GM23338 (cell line): ENCODE data around the gene APBA2. TPM values are rescaled to one million over a fixed set of nuclear protein-coding genes. Genes with fewer than 3 reads are reported as not detected.

Source experiments
- ATAC-seq: fragments of 200-7000 bp; cut with Tn5 transposase; 3 replicates; pipeline ENCODE4 v1.9.1; 2020
- DNase-seq: peaks from one replicate; pipeline ENCODE4 v3.0.0-alpha.2; 2015; ENCODE audit warnings: low spot score
- H2AFZ ChIP-seq: fragments of 200-600 bp; sonication (generic); 2 replicates; pipeline ENCODE4 v1.8.0; 2016; ENCODE audit warnings: antibody characterized with exemption, mild to moderate bottlenecking, moderate library complexity
- H3F3A ChIP-seq: fragments of 200-600 bp; sonication (generic); replicated peaks from 2 replicates; pipeline ENCODE4 v1.8.0; 2017; ENCODE audit warnings: antibody characterized with exemption, mixed run types, low read depth
- H3K27ac ChIP-seq: fragments of 200-600 bp; sonication (generic); 2 replicates; pipeline ENCODE4 v1.6.1; 2016; ENCODE audit warnings: low read depth
- H3K27me3 ChIP-seq: fragments of 200-600 bp; sonication (generic); 2 replicates; pipeline ENCODE4 v1.8.0; 2016; ENCODE audit warnings: mild to moderate bottlenecking, mixed run types, moderate library complexity; ENCODE audit not compliant: insufficient read depth
- H3K36me3 ChIP-seq: fragments of 200-600 bp; sonication (generic); 2 replicates; pipeline ENCODE4 v1.8.0; 2016; ENCODE audit warnings: mild to moderate bottlenecking; ENCODE audit not compliant: insufficient read depth
- H3K4me1 ChIP-seq: fragments of 200-600 bp; sonication (generic); 2 replicates; pipeline ENCODE4 v1.8.0; 2016; ENCODE audit warnings: mild to moderate bottlenecking, moderate library complexity; ENCODE audit not compliant: insufficient read depth
- H3K4me2 ChIP-seq: fragments of 200-600 bp; sonication (generic); 2 replicates; pipeline ENCODE4 v1.7.1; 2017; ENCODE audit warnings: mixed run types
- H3K4me3 ChIP-seq: fragments of 200-600 bp; sonication (generic); 2 replicates; pipeline ENCODE4 v1.6.1; 2016; ENCODE audit warnings: mixed run types
- H3K79me2 ChIP-seq: fragments of 200-600 bp; sonication (generic); replicated peaks from 2 replicates; pipeline ENCODE4 v1.8.0; 2017; ENCODE audit warnings: mild to moderate bottlenecking; ENCODE audit not compliant: insufficient read depth
- H3K9me2 ChIP-seq: fragments of 200-600 bp; sonication (generic); 2 replicates; pipeline ENCODE4 v1.8.0; 2017; ENCODE audit not compliant: insufficient read depth
- H4K20me1 ChIP-seq: fragments of 200-600 bp; sonication (generic); replicated peaks from 2 replicates; pipeline ENCODE4 v1.8.0; 2017; ENCODE audit warnings: mild to moderate bottlenecking; ENCODE audit not compliant: insufficient read depth
- H3K27ac Mint-ChIP-seq: 2 replicates; pipeline ENCODE4 v1.8.0; 2020; ENCODE audit warnings: inconsistent platforms, mild to moderate bottlenecking, moderate library complexity, mixed read lengths
- H3K27me3 Mint-ChIP-seq: 3 replicates; pipeline ENCODE4 v1.8.0; 2022; ENCODE audit warnings: low read depth, mild to moderate bottlenecking, moderate library complexity, mixed read lengths, inconsistent platforms; ENCODE audit not compliant: insufficient read depth, poor library complexity
- H3K36me3 Mint-ChIP-seq: 3 replicates; pipeline ENCODE4 v1.8.0; 2021; ENCODE audit warnings: low read depth, mild to moderate bottlenecking, inconsistent platforms, moderate library complexity, mixed read lengths
- H3K4me1 Mint-ChIP-seq: 3 replicates; pipeline ENCODE4 v1.8.0; 2020; ENCODE audit warnings: mild to moderate bottlenecking, inconsistent platforms, mixed read lengths
- H3K4me3 Mint-ChIP-seq: 3 replicates; pipeline ENCODE4 v1.8.0; 2021; ENCODE audit warnings: moderate library complexity, mild to moderate bottlenecking, inconsistent platforms, mixed read lengths
- H3K9me3 Mint-ChIP-seq: 3 replicates; pipeline ENCODE4 v1.8.0; 2020; ENCODE audit warnings: moderate library complexity, mild to moderate bottlenecking, inconsistent platforms, mixed read lengths
- CREB1 ChIP-seq: fragments of 250-450 bp; sonication (Bioruptor Pico); IDR thresholded peaks from 2 replicates; pipeline ENCODE4 v1.5.0; 2020; ENCODE audit warnings: low read depth, mild to moderate bottlenecking, moderate library complexity
- EZH2 ChIP-seq: fragments of 200-600 bp; sonication (generic); IDR thresholded peaks from one replicate; pipeline ENCODE4 v1.8.0; 2017; ENCODE audit warnings: antibody characterized with exemption, mild to moderate bottlenecking, low read depth; ENCODE audit not compliant: unreplicated experiment
- EZH2phosphoT487 ChIP-seq: fragments of 200-600 bp; sonication (generic); IDR thresholded peaks from one replicate; pipeline ENCODE4 v1.8.1; 2018; ENCODE audit warnings: antibody characterized with exemption; ENCODE audit not compliant: unreplicated experiment
- JUNB ChIP-seq: IDR thresholded peaks from one replicate; pipeline ENCODE4 v1.6.1; 2016; ENCODE audit warnings: antibody characterized with exemption; ENCODE audit not compliant: unreplicated experiment
- NANOG ChIP-seq: IDR thresholded peaks from 2 replicates; pipeline ENCODE4 v1.6.1; 2016; ENCODE audit warnings: antibody characterized with exemption, borderline replicate concordance
- POLR2AphosphoS5 ChIP-seq: IDR thresholded peaks from 2 replicates; pipeline ENCODE4 v1.6.1; 2016; ENCODE audit warnings: antibody characterized with exemption, low read depth
- STAT1 ChIP-seq: IDR thresholded peaks from one replicate; pipeline ENCODE4 v1.6.1; 2016; ENCODE audit warnings: antibody characterized with exemption; ENCODE audit not compliant: unreplicated experiment
- ZNF114 ChIP-seq: fragments of 250-450 bp; sonication (Bioruptor Pico); IDR thresholded peaks from 2 replicates; pipeline ENCODE4 v1.5.0; 2020; ENCODE audit warnings: mild to moderate bottlenecking, moderate library complexity
- ZNF331 ChIP-seq: fragments of 250-450 bp; sonication (Bioruptor Pico); IDR thresholded peaks from 2 replicates; pipeline ENCODE4 v1.5.0; 2020; ENCODE audit warnings: low read depth, mild to moderate bottlenecking, moderate library complexity
- polyA plus RNA-seq: library from polyadenylated mRNA; unstranded; fragments of >200 nt; fragmentation: Nextera tagmentation; extraction: Ambion mirVana; gene quantifications from 2 replicates; pipeline ENCODE4 v1.2.1, GENCODE V29; 2016
- total RNA-seq: library from RNA; depleted of rRNA; stranded (reverse); fragments of >200 nt; shearing (Covaris generic); gene quantifications from 2 replicates; pipeline ENCODE4 v1.2.3, GENCODE V29; 2014
- TF ChIP-seq, protein P1 (sequence below), 2 experiments: fragments of 200-600 bp in 1 of 2; sonication (generic) in 1 of 2; conservative IDR thresholded peaks; 2 replicates each; pipeline versions ENCODE4 v1.5.1 to v1.6.1; 2016 to 2017; ENCODE audit warnings: antibody characterized with exemption in 2 of 2, low read depth in 2 of 2, mild to moderate bottlenecking in 2 of 2, moderate library complexity in 1 of 2
- TF ChIP-seq, protein P2 (sequence below): IDR thresholded peaks from 2 replicates; pipeline ENCODE4 v1.6.1; 2016; ENCODE audit warnings: antibody characterized with exemption
- TF ChIP-seq, protein P3 (sequence below): IDR thresholded peaks from one replicate; pipeline ENCODE4 v1.6.1; 2018; ENCODE audit warnings: antibody characterized with exemption; ENCODE audit not compliant: unreplicated experiment
- TF ChIP-seq, protein P4 (sequence below): fragments of 250-450 bp; sonication (Bioruptor Pico); IDR thresholded peaks from 2 replicates; pipeline ENCODE4 v1.5.0; 2020; ENCODE audit warnings: mild to moderate bottlenecking, moderate library complexity

Gene APBA2
- total and polyA plus RNA-seq, 2 experiments from 2014 or later, result 5.9 to 24.7 TPM

DNA sequence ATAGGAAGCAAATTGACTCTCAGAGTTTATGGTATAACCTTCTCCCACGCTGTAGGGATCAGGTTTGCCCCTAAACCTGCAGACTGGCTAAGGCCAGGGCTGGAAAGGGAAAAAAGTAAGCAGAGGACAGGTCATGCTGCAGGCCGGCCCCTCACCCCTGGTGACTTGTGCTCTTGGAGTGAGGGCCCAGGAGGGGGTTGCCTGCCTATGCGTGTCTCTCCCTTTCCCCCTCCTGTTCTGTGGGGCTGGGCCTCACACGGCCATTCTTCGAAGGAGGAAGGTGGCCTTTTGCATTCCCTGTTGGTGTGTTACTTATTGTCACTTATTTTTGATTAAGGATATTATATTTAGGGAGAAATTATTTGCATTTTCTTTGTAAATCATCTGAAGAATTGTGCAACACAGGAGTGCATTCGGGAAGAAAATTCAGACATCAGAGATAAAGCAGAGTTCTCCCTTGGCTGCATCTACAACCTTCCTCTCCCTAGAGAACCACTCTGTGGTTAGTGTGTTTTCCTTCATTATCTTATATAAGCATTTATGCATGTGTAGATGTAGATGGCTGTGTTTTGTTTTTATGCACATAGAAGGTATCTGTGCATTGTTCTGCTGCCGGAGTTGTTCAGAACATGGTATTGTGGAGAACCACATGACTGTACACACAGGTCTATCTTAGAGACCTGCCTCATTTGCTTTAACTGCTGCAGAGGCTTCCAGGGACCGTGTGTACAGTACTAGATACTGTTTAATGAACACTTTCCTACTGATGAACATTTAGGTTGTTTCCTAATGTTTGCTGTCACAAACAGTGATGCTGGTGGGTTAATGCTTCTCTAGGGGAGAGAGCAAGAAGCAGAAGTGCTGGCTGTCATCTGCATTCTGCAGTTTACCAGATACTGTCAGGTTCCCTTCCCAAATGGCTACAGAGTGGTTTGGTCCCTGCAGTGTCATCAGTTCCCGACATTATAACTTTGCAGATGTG, 133.5 kb downstream of the APBA2 start:
- peak; percentile 76 for ATAC-seq
- H3F3A ChIP-seq, result no peaks in the 10 kb centered on the region
- H3K27ac ChIP-seq, result no peak overlapping the region

More for the DNA sequence above, 133.5 kb downstream of the APBA2 start:
- peaks cover 8% of the 10 kb centered on the region for H3K4me1 ChIP-seq
- H3K27me3 ChIP-seq, result no peaks in the 10 kb centered on the region
- no peak for DNase-seq
- H3K79me2 ChIP-seq, result no peaks in the 10 kb centered on the region
- H3K4me2 ChIP-seq, result no peak overlapping the region
- H3K27me3 Mint-ChIP-seq, result peaks cover 5% of the 10 kb centered on the region
- no peaks in the 10 kb centered on the region for H3K9me2 ChIP-seq
- TF ChIP-seq, protein P1, sequence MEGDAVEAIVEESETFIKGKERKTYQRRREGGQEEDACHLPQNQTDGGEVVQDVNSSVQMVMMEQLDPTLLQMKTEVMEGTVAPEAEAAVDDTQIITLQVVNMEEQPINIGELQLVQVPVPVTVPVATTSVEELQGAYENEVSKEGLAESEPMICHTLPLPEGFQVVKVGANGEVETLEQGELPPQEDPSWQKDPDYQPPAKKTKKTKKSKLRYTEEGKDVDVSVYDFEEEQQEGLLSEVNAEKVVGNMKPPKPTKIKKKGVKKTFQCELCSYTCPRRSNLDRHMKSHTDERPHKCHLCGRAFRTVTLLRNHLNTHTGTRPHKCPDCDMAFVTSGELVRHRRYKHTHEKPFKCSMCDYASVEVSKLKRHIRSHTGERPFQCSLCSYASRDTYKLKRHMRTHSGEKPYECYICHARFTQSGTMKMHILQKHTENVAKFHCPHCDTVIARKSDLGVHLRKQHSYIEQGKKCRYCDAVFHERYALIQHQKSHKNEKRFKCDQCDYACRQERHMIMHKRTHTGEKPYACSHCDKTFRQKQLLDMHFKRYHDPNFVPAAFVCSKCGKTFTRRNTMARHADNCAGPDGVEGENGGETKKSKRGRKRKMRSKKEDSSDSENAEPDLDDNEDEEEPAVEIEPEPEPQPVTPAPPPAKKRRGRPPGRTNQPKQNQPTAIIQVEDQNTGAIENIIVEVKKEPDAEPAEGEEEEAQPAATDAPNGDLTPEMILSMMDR (conservative IDR thresholded peaks at IDR 0.05; ENCODE audit: low read depth in 2 of 2), result no peak
- TF ChIP-seq JUNB (no peak), CREB1 (CRISPR knock-in tag) (no peak), NANOG (no peak), ZNF114 (no peak), EZH2 (no peak), EZH2phosphoT487 (no peak), ZNF331 (no peak), POLR2AphosphoS5 (no peak), STAT1 (no peak)
- TF ChIP-seq, protein P2, sequence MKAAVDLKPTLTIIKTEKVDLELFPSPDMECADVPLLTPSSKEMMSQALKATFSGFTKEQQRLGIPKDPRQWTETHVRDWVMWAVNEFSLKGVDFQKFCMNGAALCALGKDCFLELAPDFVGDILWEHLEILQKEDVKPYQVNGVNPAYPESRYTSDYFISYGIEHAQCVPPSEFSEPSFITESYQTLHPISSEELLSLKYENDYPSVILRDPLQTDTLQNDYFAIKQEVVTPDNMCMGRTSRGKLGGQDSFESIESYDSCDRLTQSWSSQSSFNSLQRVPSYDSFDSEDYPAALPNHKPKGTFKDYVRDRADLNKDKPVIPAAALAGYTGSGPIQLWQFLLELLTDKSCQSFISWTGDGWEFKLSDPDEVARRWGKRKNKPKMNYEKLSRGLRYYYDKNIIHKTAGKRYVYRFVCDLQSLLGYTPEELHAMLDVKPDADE, result no peak
- TF ChIP-seq, protein P3, sequence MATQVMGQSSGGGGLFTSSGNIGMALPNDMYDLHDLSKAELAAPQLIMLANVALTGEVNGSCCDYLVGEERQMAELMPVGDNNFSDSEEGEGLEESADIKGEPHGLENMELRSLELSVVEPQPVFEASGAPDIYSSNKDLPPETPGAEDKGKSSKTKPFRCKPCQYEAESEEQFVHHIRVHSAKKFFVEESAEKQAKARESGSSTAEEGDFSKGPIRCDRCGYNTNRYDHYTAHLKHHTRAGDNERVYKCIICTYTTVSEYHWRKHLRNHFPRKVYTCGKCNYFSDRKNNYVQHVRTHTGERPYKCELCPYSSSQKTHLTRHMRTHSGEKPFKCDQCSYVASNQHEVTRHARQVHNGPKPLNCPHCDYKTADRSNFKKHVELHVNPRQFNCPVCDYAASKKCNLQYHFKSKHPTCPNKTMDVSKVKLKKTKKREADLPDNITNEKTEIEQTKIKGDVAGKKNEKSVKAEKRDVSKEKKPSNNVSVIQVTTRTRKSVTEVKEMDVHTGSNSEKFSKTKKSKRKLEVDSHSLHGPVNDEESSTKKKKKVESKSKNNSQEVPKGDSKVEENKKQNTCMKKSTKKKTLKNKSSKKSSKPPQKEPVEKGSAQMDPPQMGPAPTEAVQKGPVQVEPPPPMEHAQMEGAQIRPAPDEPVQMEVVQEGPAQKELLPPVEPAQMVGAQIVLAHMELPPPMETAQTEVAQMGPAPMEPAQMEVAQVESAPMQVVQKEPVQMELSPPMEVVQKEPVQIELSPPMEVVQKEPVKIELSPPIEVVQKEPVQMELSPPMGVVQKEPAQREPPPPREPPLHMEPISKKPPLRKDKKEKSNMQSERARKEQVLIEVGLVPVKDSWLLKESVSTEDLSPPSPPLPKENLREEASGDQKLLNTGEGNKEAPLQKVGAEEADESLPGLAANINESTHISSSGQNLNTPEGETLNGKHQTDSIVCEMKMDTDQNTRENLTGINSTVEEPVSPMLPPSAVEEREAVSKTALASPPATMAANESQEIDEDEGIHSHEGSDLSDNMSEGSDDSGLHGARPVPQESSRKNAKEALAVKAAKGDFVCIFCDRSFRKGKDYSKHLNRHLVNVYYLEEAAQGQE, result no peak
- TF ChIP-seq, protein P4, sequence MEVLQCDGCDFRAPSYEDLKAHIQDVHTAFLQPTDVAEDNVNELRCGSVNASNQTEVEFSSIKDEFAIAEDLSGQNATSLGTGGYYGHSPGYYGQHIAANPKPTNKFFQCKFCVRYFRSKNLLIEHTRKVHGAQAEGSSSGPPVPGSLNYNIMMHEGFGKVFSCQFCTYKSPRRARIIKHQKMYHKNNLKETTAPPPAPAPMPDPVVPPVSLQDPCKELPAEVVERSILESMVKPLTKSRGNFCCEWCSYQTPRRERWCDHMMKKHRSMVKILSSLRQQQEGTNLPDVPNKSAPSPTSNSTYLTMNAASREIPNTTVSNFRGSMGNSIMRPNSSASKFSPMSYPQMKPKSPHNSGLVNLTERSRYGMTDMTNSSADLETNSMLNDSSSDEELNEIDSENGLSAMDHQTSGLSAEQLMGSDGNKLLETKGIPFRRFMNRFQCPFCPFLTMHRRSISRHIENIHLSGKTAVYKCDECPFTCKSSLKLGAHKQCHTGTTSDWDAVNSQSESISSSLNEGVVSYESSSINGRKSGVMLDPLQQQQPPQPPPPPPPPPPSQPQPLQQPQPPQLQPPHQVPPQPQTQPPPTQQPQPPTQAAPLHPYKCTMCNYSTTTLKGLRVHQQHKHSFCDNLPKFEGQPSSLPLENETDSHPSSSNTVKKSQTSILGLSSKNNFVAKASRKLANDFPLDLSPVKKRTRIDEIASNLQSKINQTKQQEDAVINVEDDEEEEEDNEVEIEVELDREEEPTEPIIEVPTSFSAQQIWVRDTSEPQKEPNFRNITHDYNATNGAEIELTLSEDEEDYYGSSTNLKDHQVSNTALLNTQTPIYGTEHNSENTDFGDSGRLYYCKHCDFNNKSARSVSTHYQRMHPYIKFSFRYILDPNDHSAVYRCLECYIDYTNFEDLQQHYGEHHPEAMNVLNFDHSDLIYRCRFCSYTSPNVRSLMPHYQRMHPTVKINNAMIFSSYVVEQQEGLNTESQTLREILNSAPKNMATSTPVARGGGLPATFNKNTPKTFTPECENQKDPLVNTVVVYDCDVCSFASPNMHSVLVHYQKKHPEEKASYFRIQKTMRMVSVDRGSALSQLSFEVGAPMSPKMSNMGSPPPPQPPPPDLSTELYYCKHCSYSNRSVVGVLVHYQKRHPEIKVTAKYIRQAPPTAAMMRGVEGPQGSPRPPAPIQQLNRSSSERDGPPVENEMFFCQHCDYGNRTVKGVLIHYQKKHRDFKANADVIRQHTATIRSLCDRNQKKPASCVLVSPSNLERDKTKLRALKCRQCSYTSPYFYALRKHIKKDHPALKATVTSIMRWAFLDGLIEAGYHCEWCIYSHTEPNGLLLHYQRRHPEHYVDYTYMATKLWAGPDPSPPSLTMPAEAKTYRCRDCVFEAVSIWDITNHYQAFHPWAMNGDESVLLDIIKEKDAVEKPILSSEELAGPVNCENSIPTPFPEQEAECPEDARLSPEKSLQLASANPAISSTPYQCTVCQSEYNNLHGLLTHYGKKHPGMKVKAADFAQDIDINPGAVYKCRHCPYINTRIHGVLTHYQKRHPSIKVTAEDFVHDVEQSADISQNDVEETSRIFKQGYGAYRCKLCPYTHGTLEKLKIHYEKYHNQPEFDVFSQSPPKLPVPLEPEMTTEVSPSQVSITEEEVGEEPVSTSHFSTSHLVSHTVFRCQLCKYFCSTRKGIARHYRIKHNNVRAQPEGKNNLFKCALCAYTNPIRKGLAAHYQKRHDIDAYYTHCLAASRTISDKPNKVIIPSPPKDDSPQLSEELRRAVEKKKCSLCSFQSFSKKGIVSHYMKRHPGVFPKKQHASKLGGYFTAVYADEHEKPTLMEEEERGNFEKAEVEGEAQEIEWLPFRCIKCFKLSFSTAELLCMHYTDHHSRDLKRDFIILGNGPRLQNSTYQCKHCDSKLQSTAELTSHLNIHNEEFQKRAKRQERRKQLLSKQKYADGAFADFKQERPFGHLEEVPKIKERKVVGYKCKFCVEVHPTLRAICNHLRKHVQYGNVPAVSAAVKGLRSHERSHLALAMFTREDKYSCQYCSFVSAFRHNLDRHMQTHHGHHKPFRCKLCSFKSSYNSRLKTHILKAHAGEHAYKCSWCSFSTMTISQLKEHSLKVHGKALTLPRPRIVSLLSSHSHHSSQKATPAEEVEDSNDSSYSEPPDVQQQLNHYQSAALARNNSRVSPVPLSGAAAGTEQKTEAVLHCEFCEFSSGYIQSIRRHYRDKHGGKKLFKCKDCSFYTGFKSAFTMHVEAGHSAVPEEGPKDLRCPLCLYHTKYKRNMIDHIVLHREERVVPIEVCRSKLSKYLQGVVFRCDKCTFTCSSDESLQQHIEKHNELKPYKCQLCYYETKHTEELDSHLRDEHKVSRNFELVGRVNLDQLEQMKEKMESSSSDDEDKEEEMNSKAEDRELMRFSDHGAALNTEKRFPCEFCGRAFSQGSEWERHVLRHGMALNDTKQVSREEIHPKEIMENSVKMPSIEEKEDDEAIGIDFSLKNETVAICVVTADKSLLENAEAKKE (CRISPR knock-in tag), result no peak
- H3K36me3 ChIP-seq, result 0 out of 2 replicates have a peak, but pooled peaks cover under 1% of the 10 kb centered on the region
- no peak overlapping the region for H2AFZ ChIP-seq
- H3K36me3 Mint-ChIP-seq, result no peaks in the 10 kb centered on the region
- H4K20me1 ChIP-seq, result no peaks in the 10 kb centered on the region
- H3K4me1 Mint-ChIP-seq, result peaks cover 27% of the 10 kb centered on the region
- no peak overlapping the region for H3K27ac Mint-ChIP-seq
- H3K9me3 Mint-ChIP-seq, result no peaks in the 10 kb centered on the region
- no peak overlapping the region for H3K4me3 Mint-ChIP-seq
- no peak overlapping the region for H3K4me3 ChIP-seq
